Stimulated activated effector memory CD8-positive, alpha-beta T cell treated with anti-CD3 and anti-CD28 coated beads, Interleukin-12 subunit alpha, Interleukin-12 subunit beta, amount 100 ng/mL, for 72 hours (primary cell): ENCODE data around the gene DCUN1D3.
"Not testable (repeated sequence)": the region's sequence is repeated elsewhere in the genome, so short reads cannot be mapped to it uniquely, and the experiment has no call there.

Experiments used
- ATAC-seq: fragments of 150-1000 bp; cut with Tn5 transposase; 2 replicates; pipeline ENCODE4 v1.10.0; 2021
- DNase-seq, 2 donors: peaks; one replicate each; pipeline ENCODE4 v3.0.0; 2021 to 2022; ENCODE audit warnings: low spot score in 2 of 2
- H3K27ac Mint-ChIP-seq: one replicate; pipeline ENCODE4 v1.8.0; 2022; ENCODE audit warnings: mild to moderate bottlenecking, mixed read lengths
- H3K36me3 Mint-ChIP-seq: one replicate; pipeline ENCODE4 v1.8.0; 2022; ENCODE audit warnings: mild to moderate bottlenecking, mixed read lengths
- H3K4me1 Mint-ChIP-seq: one replicate; pipeline ENCODE4 v1.8.0; 2022; ENCODE audit warnings: mixed read lengths
- H3K4me3 Mint-ChIP-seq: one replicate; pipeline ENCODE4 v1.8.0; 2022; ENCODE audit warnings: mild to moderate bottlenecking, mixed read lengths
- H3K9me3 Mint-ChIP-seq: one replicate; pipeline ENCODE4 v1.8.0; 2022; ENCODE audit warnings: mixed read lengths

DCUN1D3 gene

GRCh38 chr16:20929676-20930364 lies 29.7 kb upstream of the DCUN1D3 start:
- DNase-seq, H3K4me3 Mint-ChIP-seq, ATAC-seq, H3K4me1 Mint-ChIP-seq, H3K27ac Mint-ChIP-seq, H3K9me3 Mint-ChIP-seq: not testable (repeated sequence)
- peaks cover 17% of the 10 kb centered on the region for H3K36me3 Mint-ChIP-seq

- Mint-ChIP-seq H3K27ac (no peak overlapping the region), H3K36me3 (peaks cover 27% of the 10 kb centered on the region), H3K4me3 (no peak overlapping the region), H3K4me1 (no peaks in the 10 kb centered on the region), H3K9me3 (no peaks in the 10 kb centered on the region)
- DNase-seq: no peak
- ATAC-seq: no peak
These were observed 28.7 kb upstream of the DCUN1D3 start for GRCh38 chr16:20928774-20929411.

- peak overlapping the region; percentile 0 for H3K27ac Mint-ChIP-seq
- H3K4me3 Mint-ChIP-seq: no peak overlapping the region
- H3K36me3 Mint-ChIP-seq: peaks cover 42% of the 10 kb centered on the region
- ATAC-seq (no peak), DNase-seq (no peak)
- H3K4me1 Mint-ChIP-seq: no peaks in the 10 kb centered on the region
- H3K9me3 Mint-ChIP-seq: no peaks in the 10 kb centered on the region
These were observed 25.6 kb upstream of the DCUN1D3 start for GRCh38 chr16:20925751-20926150.

GRCh38 chr16:20923876-20924275 lies 23.7 kb upstream of the DCUN1D3 start:
- Mint-ChIP-seq H3K9me3 (no peaks in the 10 kb centered on the region), H3K4me1 (peaks cover 6% of the 10 kb centered on the region), H3K36me3 (peaks cover 53% of the 10 kb centered on the region), H3K27ac (no peak overlapping the region), H3K4me3 (no peak overlapping the region)
- no peak for DNase-seq
- ATAC-seq: no peak

- no peak for ATAC-seq
- Mint-ChIP-seq H3K4me1 (peaks cover 16% of the 10 kb centered on the region), H3K36me3 (peaks cover 66% of the 10 kb centered on the region)
These were observed 20.6 kb upstream of the DCUN1D3 start for GRCh38 chr16:20920799-20921198.

GRCh38 chr16:20920091-20920490 lies 19.9 kb upstream of the DCUN1D3 start:
- peaks cover 16% of the 10 kb centered on the region for H3K4me1 Mint-ChIP-seq
- ATAC-seq (peak; percentile 46), DNase-seq (no peak)
- H3K36me3 Mint-ChIP-seq: peaks cover 66% of the 10 kb centered on the region
- no peaks in the 10 kb centered on the region for H3K9me3 Mint-ChIP-seq
- no peak overlapping the region for H3K27ac Mint-ChIP-seq
- no peak overlapping the region for H3K4me3 Mint-ChIP-seq

More at GRCh38 chr16:20920799-20921198, 20.6 kb upstream of the DCUN1D3 start:
- no peak for DNase-seq
- H3K9me3 Mint-ChIP-seq: no peaks in the 10 kb centered on the region
- no peak overlapping the region for H3K4me3 Mint-ChIP-seq
- no peak overlapping the region for H3K27ac Mint-ChIP-seq

- H3K4me1 Mint-ChIP-seq: peaks cover 16% of the 10 kb centered on the region
- no peak for ATAC-seq
- H3K4me3 Mint-ChIP-seq: no peak overlapping the region
- no peak for DNase-seq
- peak overlapping the region; percentile 66 for H3K27ac Mint-ChIP-seq
- no peaks in the 10 kb centered on the region for H3K9me3 Mint-ChIP-seq
- peaks cover 54% of the 10 kb centered on the region for H3K36me3 Mint-ChIP-seq
These were observed 18.5 kb upstream of the DCUN1D3 start for GRCh38 chr16:20918486-20919239.

GRCh38 chr16:20916942-20917341 lies 16.8 kb upstream of the DCUN1D3 start:
- Mint-ChIP-seq H3K9me3 (no peaks in the 10 kb centered on the region), H3K4me3 (no peak overlapping the region), H3K27ac (peak overlapping the region; percentile 29), H3K4me1 (peaks cover 16% of the 10 kb centered on the region), H3K36me3 (peaks cover 49% of the 10 kb centered on the region)
- DNase-seq (no peak), ATAC-seq (no peak)

GRCh38 chr16:20916289-20916688 lies 16.1 kb upstream of the DCUN1D3 start:
- ATAC-seq (no peak), DNase-seq (no peak)
- Mint-ChIP-seq H3K9me3 (no peaks in the 10 kb centered on the region), H3K36me3 (peaks cover 45% of the 10 kb centered on the region), H3K27ac (peak overlapping the region; percentile 29), H3K4me1 (peaks cover 21% of the 10 kb centered on the region), H3K4me3 (no peak overlapping the region)

- peak; percentile 64 for ATAC-seq
- peak overlapping the region; percentile 58 for H3K4me3 Mint-ChIP-seq
These were observed 11.2 kb upstream of the DCUN1D3 start for GRCh38 chr16:20911361-20911760.

GRCh38 chr16:20910781-20911321 lies 10.7 kb upstream of the DCUN1D3 start:
- Mint-ChIP-seq H3K9me3 (no peaks in the 10 kb centered on the region), H3K4me3 (peak overlapping the region; percentile 58), H3K36me3 (peaks cover 14% of the 10 kb centered on the region), H3K4me1 (peaks cover 38% of the 10 kb centered on the region), H3K27ac (peak overlapping the region; percentile 89)
- ATAC-seq (peak; percentile 93), DNase-seq (no peak)

More at GRCh38 chr16:20911361-20911760, 11.2 kb upstream of the DCUN1D3 start:
- peaks cover 36% of the 10 kb centered on the region for H3K4me1 Mint-ChIP-seq
- peak overlapping the region; percentile 89 for H3K27ac Mint-ChIP-seq
- no peak for DNase-seq
- H3K36me3 Mint-ChIP-seq: peaks cover 14% of the 10 kb centered on the region
- H3K9me3 Mint-ChIP-seq: no peaks in the 10 kb centered on the region

GRCh38 chr16:20906341-20907255 lies 6.4 kb upstream of the DCUN1D3 start:
- H3K27ac Mint-ChIP-seq: no peak overlapping the region
- no peaks in the 10 kb centered on the region for H3K9me3 Mint-ChIP-seq
- no peak overlapping the region for H3K4me3 Mint-ChIP-seq
- ATAC-seq: no peak
- H3K4me1 Mint-ChIP-seq: peaks cover 72% of the 10 kb centered on the region
- no peak for DNase-seq
- H3K36me3 Mint-ChIP-seq: peaks cover 19% of the 10 kb centered on the region

- peaks cover 70% of the 10 kb centered on the region for H3K4me1 Mint-ChIP-seq
- no peaks in the 10 kb centered on the region for H3K9me3 Mint-ChIP-seq
- DNase-seq (no peak), ATAC-seq (no peak)
- H3K36me3 Mint-ChIP-seq: peaks cover 24% of the 10 kb centered on the region
- no peak overlapping the region for H3K4me3 Mint-ChIP-seq
- H3K27ac Mint-ChIP-seq: no peak overlapping the region
These were observed 5.4 kb upstream of the DCUN1D3 start for GRCh38 chr16:20905576-20905975.

GRCh38 chr16:20904507-20905081 lies 4.4 kb upstream of the DCUN1D3 start:
- DNase-seq (no peak), ATAC-seq (no peak)
- peaks cover 60% of the 10 kb centered on the region for H3K4me1 Mint-ChIP-seq
- H3K9me3 Mint-ChIP-seq: no peaks in the 10 kb centered on the region
- peaks cover 34% of the 10 kb centered on the region for H3K36me3 Mint-ChIP-seq
- H3K27ac Mint-ChIP-seq: peak overlapping the region; percentile 53
- H3K4me3 Mint-ChIP-seq: peak overlapping the region; percentile 89
